GM10248 (cell line): Measurements from ENCODE around the gene GCHFR.

Source experiments
- CTCF ChIA-PET: fragments of 300-600 bp; sonication (Branson Sonifier 250); formaldehyde crosslinking; extraction: SDS; loops from one replicate; lab custom pipeline; 2021; ENCODE audit warnings: antibody characterized with exemption; lab: Yijun Ruan, JAX
- POLR2A ChIA-PET: fragments of 350-650 bp; sonication (Branson Sonifier 250); formaldehyde crosslinking; extraction: SDS; loops from one replicate; lab custom pipeline; 2020; ENCODE audit warnings: antibody characterized with exemption; lab: Yijun Ruan, JAX
- DNase-seq: peaks from one replicate; pipeline ENCODE4 v3.0.0; 2012; ENCODE audit errors: extremely low spot score
- TF ChIP-seq, protein P1 (sequence below): IDR thresholded peaks from 2 replicates; pipeline ENCODE4 v1.5.1; 2012; ENCODE audit warnings: mild to moderate bottlenecking, low read depth; ENCODE audit errors: extremely low read depth, missing control alignments, control extremely low read depth

GCHFR gene

GRCh38 chr15:40766906-40767837 is 3.3 kb downstream of the GCHFR start:
- POLR2A ChIA-PET = no interaction called here
- no peak for DNase-seq
- CTCF ChIA-PET = interaction anchor here (0.9 to 5.7 kb wide), 11 partner anchors 8 to 493 kb away, joined by 3 to 45 read pairs (median 3); partner anchors contain the start of gene VPS18
- TF ChIP-seq, protein P1, sequence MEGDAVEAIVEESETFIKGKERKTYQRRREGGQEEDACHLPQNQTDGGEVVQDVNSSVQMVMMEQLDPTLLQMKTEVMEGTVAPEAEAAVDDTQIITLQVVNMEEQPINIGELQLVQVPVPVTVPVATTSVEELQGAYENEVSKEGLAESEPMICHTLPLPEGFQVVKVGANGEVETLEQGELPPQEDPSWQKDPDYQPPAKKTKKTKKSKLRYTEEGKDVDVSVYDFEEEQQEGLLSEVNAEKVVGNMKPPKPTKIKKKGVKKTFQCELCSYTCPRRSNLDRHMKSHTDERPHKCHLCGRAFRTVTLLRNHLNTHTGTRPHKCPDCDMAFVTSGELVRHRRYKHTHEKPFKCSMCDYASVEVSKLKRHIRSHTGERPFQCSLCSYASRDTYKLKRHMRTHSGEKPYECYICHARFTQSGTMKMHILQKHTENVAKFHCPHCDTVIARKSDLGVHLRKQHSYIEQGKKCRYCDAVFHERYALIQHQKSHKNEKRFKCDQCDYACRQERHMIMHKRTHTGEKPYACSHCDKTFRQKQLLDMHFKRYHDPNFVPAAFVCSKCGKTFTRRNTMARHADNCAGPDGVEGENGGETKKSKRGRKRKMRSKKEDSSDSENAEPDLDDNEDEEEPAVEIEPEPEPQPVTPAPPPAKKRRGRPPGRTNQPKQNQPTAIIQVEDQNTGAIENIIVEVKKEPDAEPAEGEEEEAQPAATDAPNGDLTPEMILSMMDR = no peak

DNA sequence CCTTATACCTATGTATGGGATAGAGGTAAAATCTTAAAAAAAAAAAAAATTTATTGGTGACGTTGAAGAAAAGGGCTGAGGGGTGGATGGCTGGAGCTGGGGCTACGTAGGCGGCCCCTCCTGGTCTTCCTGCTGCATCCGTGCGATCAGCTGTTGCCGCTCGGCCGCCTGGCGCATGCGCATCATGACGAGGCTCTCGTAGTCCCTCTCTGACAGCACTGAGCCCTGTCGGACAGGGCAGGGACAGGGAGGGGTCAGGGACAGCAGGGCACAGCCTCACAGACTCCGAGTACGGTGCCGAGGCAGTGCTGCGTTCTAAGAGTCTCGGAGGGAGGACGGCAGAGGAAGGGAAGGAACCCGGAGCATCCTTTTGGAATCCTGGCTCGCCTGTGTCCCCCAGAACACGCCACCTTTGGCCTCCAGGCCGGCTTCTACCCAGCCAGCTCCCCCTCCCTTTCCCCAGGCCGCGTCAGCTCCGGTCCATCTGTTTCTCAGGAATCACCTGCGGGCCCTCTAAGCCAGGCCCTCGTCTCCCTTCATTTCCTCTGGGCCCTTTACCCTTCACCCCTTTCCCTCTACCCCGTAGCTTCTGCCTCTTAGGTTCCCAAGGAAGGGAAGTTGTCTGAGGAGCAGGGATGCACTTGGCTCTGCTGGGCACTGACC is 4.1 kb downstream of the GCHFR start:
- TF ChIP-seq, protein P1 = no peak
- CTCF ChIA-PET = interaction anchor here (0.9 to 5.7 kb wide), 9 partner anchors 9 to 494 kb away, joined by 3 to 45 read pairs (median 3); partner anchors contain the start of gene VPS18
- no peak for DNase-seq
- POLR2A ChIA-PET = no interaction called here

DNA sequence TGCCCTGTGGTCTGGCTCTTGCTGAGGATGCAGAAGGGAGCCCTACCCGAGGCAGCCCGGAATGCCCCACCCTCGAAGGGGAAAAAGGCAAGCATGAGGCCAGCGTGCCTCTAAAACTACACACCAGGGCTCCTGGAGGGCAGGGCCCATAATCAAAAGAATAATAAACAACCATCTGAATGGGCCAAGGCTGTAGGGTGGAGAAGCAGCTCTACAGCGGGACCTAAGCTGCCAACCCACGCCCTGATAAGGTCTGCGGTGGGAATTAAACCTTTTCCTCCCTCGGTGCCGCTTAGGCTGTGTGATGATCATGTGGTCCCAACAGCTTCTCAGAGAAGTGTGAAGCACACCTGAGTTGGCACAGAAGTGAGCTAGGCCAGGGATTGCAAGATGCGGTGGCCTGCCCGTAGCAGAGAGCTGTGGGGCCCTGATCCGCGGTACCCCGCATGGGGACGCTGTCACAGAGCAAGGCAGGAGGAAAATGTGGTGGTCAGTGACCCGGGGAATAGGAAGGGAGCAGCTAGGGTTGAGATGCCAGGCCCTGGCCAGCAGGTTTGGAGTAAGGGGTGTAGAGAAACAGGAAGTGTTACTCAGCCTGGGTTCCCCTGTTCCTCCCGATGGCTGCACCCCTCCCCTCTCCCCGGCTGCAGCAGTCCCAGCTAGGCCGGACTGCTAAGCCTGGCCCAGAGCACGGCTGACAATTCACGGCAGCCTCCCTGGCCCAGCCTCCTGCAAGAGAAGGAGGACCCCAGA is 4.8 kb downstream of the GCHFR start:
- DNase-seq = peak; percentile 45
- TF ChIP-seq, protein P1 = no peak
- ChIA-PET POLR2A (no interaction called here), CTCF (interaction anchor here (1.0 to 5.7 kb wide), 6 partner anchors 10 to 69 kb away, joined by 3 to 45 read pairs (median 9); no protein-coding TSS in a partner anchor)

GRCh38 chr15:40769274-40770146 is 5.6 kb downstream of the GCHFR start, which contains the start of gene C15orf62:
TSS of gene C15orf62 (plus strand) at chr15:40769980. CDS start at chr15:40770496, 516 bp downstream.
- DNase-seq = peak; percentile 71
- TF ChIP-seq, protein P1 = no peak
- ChIA-PET CTCF (interaction anchor here (0.8 to 5.7 kb wide), 8 partner anchors 9 to 124 kb away, joined by 3 to 45 read pairs (median 3); partner anchors contain the start of gene VPS18), POLR2A (interaction anchor here (1.0 kb wide), 1 partner anchor 74 kb away, joined by 3 read pairs; the partner anchor contains the start of gene RAD51)

- ChIA-PET CTCF (interaction anchor here (1.0 to 5.7 kb wide), 5 partner anchors 11 to 240 kb away, joined by 3 to 45 read pairs (median 3); no protein-coding TSS in a partner anchor), POLR2A (interaction anchor here (1.0 kb wide), 1 partner anchor 75 kb away, joined by 3 read pairs; the partner anchor contains the start of gene RAD51)
- TF ChIP-seq, protein P1 = no peak
- DNase-seq = peak; percentile 48
Measured at GRCh38 chr15:40770147-40770721, 6.4 kb downstream of the GCHFR start.
